Keratinocyte (primary cell): Measurements from ENCODE around the gene UQCC2. TPM values are rescaled to one million over a fixed set of nuclear protein-coding genes. Genes with fewer than 3 reads are reported as not detected.
A peak's percentile ranks its signal among the peaks of the same experiment; 100 is the strongest.

Experiments used
- DNase-seq: peaks from one replicate; pipeline ENCODE4 v3.0.0-alpha.2; 2011; ENCODE audit warnings: low read depth, missing footprints, low spot score
- FAIRE-seq: peaks from 2 replicates; lab custom pipeline; 2011; peaks lifted over from hg19 to GRCh38; lab: Jason Lieb, UNC
- H2AFZ ChIP-seq: 2 replicates; pipeline ENCODE4 v1.6.0; 2012; ENCODE audit warnings: low read length, control low read depth, inconsistent platforms; ENCODE audit not compliant: control insufficient read depth
- H3K27ac ChIP-seq: 2 replicates; pipeline ENCODE4 v1.5.1; 2011; ENCODE audit warnings: low read length; ENCODE audit not compliant: control insufficient read depth, insufficient read depth
- H3K27me3 ChIP-seq: 3 replicates; pipeline ENCODE4 v1.6.0; 2011; ENCODE audit warnings: low read length; ENCODE audit not compliant: control insufficient read depth, insufficient read depth; ENCODE audit errors: extremely low read depth
- H3K36me3 ChIP-seq, 2 experiments: 2 replicates in 1 of 2; 3 replicates in 1 of 2; pipeline ENCODE4 v1.5.1; 2011; ENCODE audit warnings: low read length in 2 of 2, mild to moderate bottlenecking in 1 of 2; ENCODE audit not compliant: control insufficient read depth in 2 of 2, insufficient read depth in 2 of 2; ENCODE audit errors: extremely low read depth in 1 of 2
- H3K4me1 ChIP-seq: 3 replicates; pipeline ENCODE4 v1.5.1; 2011; ENCODE audit warnings: low read length; ENCODE audit not compliant: control insufficient read depth, insufficient read depth; ENCODE audit errors: extremely low read depth
- H3K4me2 ChIP-seq: 3 replicates; pipeline ENCODE4 v1.6.0; 2011; ENCODE audit warnings: low read depth, low read length; ENCODE audit not compliant: control insufficient read depth, insufficient read depth; ENCODE audit errors: extremely low read depth
- H3K4me3 ChIP-seq, 3 experiments: fragments of 200-600 bp in 1 of 3; sonication (generic) in 1 of 3; 2 replicates in 2 of 3; 3 replicates in 1 of 3; pipeline ENCODE4 v1.5.1; 2011 to 2016; ENCODE audit warnings: low read length in 3 of 3, mild to moderate bottlenecking in 3 of 3, control low read depth in 2 of 3, inconsistent platforms in 1 of 3, low read depth in 1 of 3, mixed read lengths in 1 of 3, mixed run types in 1 of 3, moderate library complexity in 1 of 3; ENCODE audit not compliant: control insufficient read depth in 2 of 3, insufficient read depth in 2 of 3; ENCODE audit errors: extremely low read depth in 1 of 3
- H3K79me2 ChIP-seq: 2 replicates; pipeline ENCODE4 v1.6.0; 2012; ENCODE audit warnings: low read length; ENCODE audit not compliant: control insufficient read depth, insufficient read depth
- H3K9ac ChIP-seq: 3 replicates; pipeline ENCODE4 v1.6.0; 2011; ENCODE audit warnings: low read length; ENCODE audit not compliant: control insufficient read depth, insufficient read depth; ENCODE audit errors: extremely low read depth
- H3K9me1 ChIP-seq: 3 replicates; pipeline ENCODE4 v1.6.0; 2011; ENCODE audit warnings: low read length; ENCODE audit not compliant: control insufficient read depth, insufficient read depth; ENCODE audit errors: extremely low read depth
- H3K9me3 ChIP-seq: 2 replicates; pipeline ENCODE4 v1.5.1; 2012; ENCODE audit warnings: low read depth, low read length; ENCODE audit not compliant: control insufficient read depth
- H4K20me1 ChIP-seq: 3 replicates; pipeline ENCODE4 v1.6.0; 2011; ENCODE audit warnings: low read length; ENCODE audit not compliant: control insufficient read depth, insufficient read depth; ENCODE audit errors: extremely low read depth
- CTCF ChIP-seq, 3 experiments: IDR thresholded peaks in 1 of 3; conservative IDR thresholded peaks in 1 of 3; optimal IDR thresholded peaks in 1 of 3; 2 replicates in 2 of 3; 3 replicates in 1 of 3; pipeline versions ENCODE3 to v1.5.1; 2011; ENCODE audit warnings: low read length in 3 of 3, mild to moderate bottlenecking in 3 of 3, moderate library complexity in 2 of 3, control low read depth in 1 of 3, inconsistent platforms in 1 of 3; ENCODE audit not compliant: insufficient read depth in 2 of 3; ENCODE audit errors: extremely low read depth in 1 of 3
- EZH2 ChIP-seq: IDR thresholded peaks from one replicate; pipeline ENCODE4 v1.6.1; 2012; ENCODE audit warnings: inconsistent platforms, mild to moderate bottlenecking, low read length, moderate library complexity
- dilution Hi-C: fragments of 300-500 bp; cut with MboI; formaldehyde crosslinking; loops from one replicate; pipeline ENCODE4 v1.7.0; 2020; ENCODE audit warnings: low sequenced_read_pairs; ENCODE audit not compliant: extremely low pct_ligation_motif_present
- polyA plus RNA-seq, 5 experiments: library from polyadenylated mRNA; depleted of rRNA in 3 of 5; stranded (reverse) in 3 of 5; stranded (forward) in 1 of 5; unstranded in 1 of 5; fragments of >200 nt; gene quantifications; 1 replicate in 1 of 5; 2 replicates in 3 of 5; 3 replicates in 1 of 5; pipeline versions ENCODE4 v1.2.1 to v1.2.3, GENCODE V29; 2011 to 2012; ENCODE audit warnings: missing spikeins in 2 of 5, low read depth in 1 of 5, low replicate concordance in 1 of 5

UQCC2 gene
- polyA plus RNA-seq, 1 donor (not counting 4 experiments of a cell fraction or from before 2014, with no cell fraction given) = 76.7 TPM

DNA sequence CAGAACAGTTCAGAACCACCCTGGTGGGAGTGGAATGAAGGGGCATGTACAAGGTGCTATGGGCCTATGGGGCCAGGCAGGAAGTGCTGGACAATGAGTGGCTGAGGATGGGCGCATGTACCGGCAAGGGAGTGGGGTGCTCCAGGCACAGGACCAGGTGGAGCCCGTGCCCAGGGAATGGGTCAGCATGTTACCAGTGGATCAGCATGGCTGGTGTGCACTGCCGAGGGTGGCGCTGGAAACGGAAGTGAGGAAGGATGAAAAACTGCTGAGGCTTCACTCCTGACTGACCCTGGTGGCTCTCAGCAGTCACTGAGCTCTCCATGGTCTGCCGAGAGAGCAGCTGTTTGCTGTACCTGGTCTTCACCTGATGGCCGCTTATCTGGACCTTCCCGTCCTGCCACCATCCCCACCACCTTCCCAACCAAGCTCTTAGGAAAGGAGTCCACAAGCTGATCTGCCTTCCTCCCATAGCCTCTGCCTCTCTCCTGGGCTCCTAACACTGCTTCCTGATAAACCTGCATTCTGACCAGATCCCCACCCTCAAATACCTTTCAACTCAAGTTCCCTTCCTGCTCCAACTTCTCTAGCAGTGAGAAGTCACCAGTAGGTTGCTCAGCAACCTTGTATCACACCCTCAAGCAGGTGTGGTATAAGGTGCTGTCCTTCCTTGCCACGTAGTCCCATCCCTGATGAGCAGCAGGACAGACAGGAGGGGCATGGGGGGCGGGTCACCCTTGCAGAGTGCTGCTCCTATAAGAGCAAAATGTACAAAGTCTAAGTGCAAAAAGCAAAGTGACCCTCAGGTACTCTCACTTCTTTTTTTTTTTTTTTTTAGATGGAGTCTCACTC is 7.1 kb downstream of the UQCC2 start:
- no peak for DNase-seq
- Histone ChIP-seq H3K79me2 (no peaks in the 10 kb centered on the region), H3K9me3 (no peaks in the 10 kb centered on the region), H3K4me3 (no peak overlapping the region), H2AFZ (no peak overlapping the region), H3K9me1 (no peaks in the 10 kb centered on the region), H3K36me3 (peaks cover 12 to 29% of the 10 kb centered on the region in 2 experiments), H3K27ac (no peak overlapping the region), H3K27me3 (no peaks in the 10 kb centered on the region), H3K4me1 (peaks cover 23% of the 10 kb centered on the region), H3K4me2 (no peak overlapping the region), H3K9ac (no peak overlapping the region), H4K20me1 (no peaks in the 10 kb centered on the region)
- dilution Hi-C loops = no loop called here
- FAIRE-seq = no peak
- TF ChIP-seq EZH2 = no peak
- no peak for TF ChIP-seq CTCF (optimal IDR thresholded peaks at IDR 0.05 in 1 of 3, IDR thresholded peaks at IDR 0.05 in 1 of 3, conservative IDR thresholded peaks at IDR 0.05 in 1 of 3; ENCODE audit: extremely low read depth in 1 of 3, insufficient read depth in 2 of 3, low read length in 3 of 3)

- TF ChIP-seq CTCF (optimal IDR thresholded peaks at IDR 0.05 in 1 of 3, IDR thresholded peaks at IDR 0.05 in 1 of 3, conservative IDR thresholded peaks at IDR 0.05 in 1 of 3; ENCODE audit: extremely low read depth in 1 of 3, insufficient read depth in 2 of 3, low read length in 3 of 3) (peak in 2 of 3 experiments; percentile 67 to 71), EZH2 (no peak)
- H3K9ac ChIP-seq = no peak overlapping the region
- no peaks in the 10 kb centered on the region for H3K9me1 ChIP-seq
- no peaks in the 10 kb centered on the region for H3K9me3 ChIP-seq
- no peak for DNase-seq
- no peak overlapping the region for H2AFZ ChIP-seq
- H3K27me3 ChIP-seq = no peaks in the 10 kb centered on the region
- H3K4me3 ChIP-seq = no peak overlapping the region
- no peak overlapping the region for H3K4me2 ChIP-seq
- peaks cover 6 to 26% of the 10 kb centered on the region in 2 experiments for H3K36me3 ChIP-seq
- dilution Hi-C loops = no loop called here
- H3K79me2 ChIP-seq = no peaks in the 10 kb centered on the region
- no peak for FAIRE-seq
- no peaks in the 10 kb centered on the region for H4K20me1 ChIP-seq
- H3K27ac ChIP-seq = no peak overlapping the region
- peaks cover 30% of the 10 kb centered on the region for H3K4me1 ChIP-seq
These were observed 9.0 kb downstream of the UQCC2 start for GRCh38 chr6:33702345-33702977.
